Peyer's patch (tissue), 4 donors: Measurements from ENCODE around the gene SNX4.

Experiments used
- CTCF ChIP-seq, 6 experiments: fragments of 450-650 bp in 4 of 6; fragments of 200-600 bp in 2 of 6; sonication (generic) in 1 of 6; IDR thresholded peaks; one replicate each; pipeline ENCODE4 v1.5.1; 2017 to 2019; ENCODE audit warnings: antibody characterized with exemption in 6 of 6, mild to moderate bottlenecking in 3 of 6, moderate library complexity in 1 of 6
- POLR2A ChIP-seq, 2 donors: fragments of 450-650 bp; IDR thresholded peaks; one replicate each; pipeline ENCODE4 v1.5.1; 2017; ENCODE audit warnings: antibody characterized with exemption in 2 of 2, mild to moderate bottlenecking in 2 of 2, moderate library complexity in 2 of 2

DNA sequence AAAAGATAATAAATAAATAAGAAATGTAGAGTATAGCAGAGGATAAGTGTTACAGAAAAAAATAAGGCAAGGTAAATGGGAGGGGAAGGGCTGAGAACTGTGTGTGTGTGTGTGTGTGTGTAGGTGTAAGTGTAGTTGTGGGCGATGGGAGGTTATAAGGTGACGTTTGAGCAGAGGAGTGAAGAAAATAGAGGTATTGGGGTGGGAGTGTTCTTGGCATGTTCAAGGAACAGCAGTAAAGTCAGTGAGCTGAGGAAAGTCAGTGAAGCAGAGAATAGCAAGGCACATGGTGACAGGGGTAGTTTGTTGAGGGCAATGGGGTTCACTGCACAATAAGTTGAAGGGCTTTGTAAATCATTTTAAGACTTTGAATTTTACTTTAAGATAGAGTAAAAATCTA lies 113.9 kb downstream of the SNX4 start:
- TF ChIP-seq CTCF (IDR thresholded peaks at IDR 0.05), result no peak
- no peak for TF ChIP-seq POLR2A (IDR thresholded peaks at IDR 0.05)
